ENCODE data around the gene ASB2. TPM values are rescaled to one million over a fixed set of nuclear protein-coding genes. Genes with fewer than 3 reads are reported as not detected.

Gene ASB2
- total and polyA plus RNA-seq, 2 of the 13 experiments (the other 11 are each of a cell fraction or from before 2014, with no cell fraction given): 0.82 to 4.1 TPM

DNA sequence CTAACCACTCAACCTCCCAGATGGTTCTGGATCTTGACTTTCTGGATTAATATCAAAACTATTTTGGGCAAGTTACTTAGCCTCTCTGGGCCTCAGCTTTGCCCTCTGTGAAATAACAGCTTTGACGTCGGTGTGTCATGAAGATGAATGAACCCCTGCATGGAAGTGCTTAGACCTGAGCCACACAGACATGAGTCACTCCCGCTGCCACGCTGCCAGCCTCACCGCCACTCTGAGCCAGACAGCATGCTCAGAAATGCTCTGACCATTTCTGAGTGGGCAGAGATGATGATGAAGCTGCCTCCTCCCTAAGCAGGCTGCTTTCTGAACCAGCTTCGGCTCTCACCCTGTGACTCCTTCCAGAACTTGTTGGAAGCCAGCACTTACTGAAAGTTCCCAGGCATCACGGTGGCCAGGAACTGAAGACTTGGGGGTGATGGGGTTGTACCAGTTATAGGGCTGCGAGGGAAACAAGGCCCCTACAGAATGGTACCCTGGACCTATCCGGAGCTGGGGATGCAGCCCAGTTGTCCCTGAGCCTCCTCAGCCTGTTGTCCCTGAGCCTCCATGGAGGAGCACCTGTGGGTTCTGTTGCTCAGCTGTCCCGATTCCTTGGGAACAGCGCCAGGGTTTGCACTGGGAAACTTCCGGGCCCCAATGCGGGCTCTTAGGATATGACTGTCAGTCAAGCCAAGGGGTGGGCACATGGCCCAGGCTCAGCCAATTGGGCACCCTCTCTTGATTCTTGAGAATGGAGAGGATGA lies 18.7 kb upstream of the ASB2 start:
- Histone ChIP-seq H3K36me3 (replicated peaks in 1 of 2; ENCODE audit: control insufficient read depth in 1 of 2, insufficient read depth in 2 of 2, low read length in 2 of 2) (no peaks in the 10 kb centered on the region), H3K4me1 (ENCODE audit: insufficient read depth, low read length) (peaks cover 46% of the 10 kb centered on the region), H3K27me3 (ENCODE audit: control insufficient read depth in 1 of 2, insufficient read depth in 2 of 2, low read length in 2 of 2) (peaks cover 4 to 69% of the 10 kb centered on the region in 2 experiments; a peak in 4 of 5 replicates), H3K4me2 (ENCODE audit: low read depth, low read length) (no peak overlapping the region), H3K4me3 (replicated peaks in 1 of 3; ENCODE audit: insufficient read depth in 1 of 3, low read depth in 2 of 3, low read length in 3 of 3) (no peak overlapping the region), H3K27ac (ENCODE audit: extremely low read length, insufficient read depth, low read length) (no peak overlapping the region), H4K20me1 (ENCODE audit: insufficient read depth, low read length) (no peaks in the 10 kb centered on the region), H2AFZ (ENCODE audit: low read length) (no peak overlapping the region), H3K79me2 (ENCODE audit: insufficient read depth, low read length) (no peaks in the 10 kb centered on the region), H3K9me3 (ENCODE audit: low read length) (no peaks in the 10 kb centered on the region), H3K9ac (ENCODE audit: insufficient read depth, low read depth, low read length) (no peak overlapping the region)
- TF ChIP-seq FOSL2 (CRISPR knock-in tag; IDR thresholded peaks at IDR 0.05): peak; percentile 37
- no peak for TF ChIP-seq SALL2 (CRISPR knock-in tag; IDR thresholded peaks at IDR 0.05)
- TF ChIP-seq, protein P1, sequence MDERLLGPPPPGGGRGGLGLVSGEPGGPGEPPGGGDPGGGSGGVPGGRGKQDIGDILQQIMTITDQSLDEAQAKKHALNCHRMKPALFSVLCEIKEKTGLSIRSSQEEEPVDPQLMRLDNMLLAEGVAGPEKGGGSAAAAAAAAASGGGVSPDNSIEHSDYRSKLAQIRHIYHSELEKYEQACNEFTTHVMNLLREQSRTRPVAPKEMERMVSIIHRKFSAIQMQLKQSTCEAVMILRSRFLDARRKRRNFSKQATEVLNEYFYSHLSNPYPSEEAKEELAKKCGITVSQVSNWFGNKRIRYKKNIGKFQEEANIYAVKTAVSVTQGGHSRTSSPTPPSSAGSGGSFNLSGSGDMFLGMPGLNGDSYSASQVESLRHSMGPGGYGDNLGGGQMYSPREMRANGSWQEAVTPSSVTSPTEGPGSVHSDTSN (CRISPR knock-in tag; IDR thresholded peaks at IDR 0.05): peak; percentile 35; the same call in 1 of the 2 replicates
- TF ChIP-seq NFYC (CRISPR knock-in tag; IDR thresholded peaks at IDR 0.05): 0 out of 2 replicates have a peak, but pooled peaks have one; percentile 15
- FAIRE-seq: no peak
- ChIA-PET POLR2A (no interaction called here), CTCF (ENCODE audit: low intra/inter-chr PET ratio, low total read pairs) (no interaction called here)
- 10% methylated on average over 7 of the region's 13 CpGs for WGBS (ENCODE audit: low lambda C conversion rate)
- in situ Hi-C loops (cut with HindIII; ENCODE audit: extremely low pct_ligation_motif_present, low pct_unique_long_range_greater_than_20kb) (no loop called here), intact Hi-C loops (cut with micrococcal nuclease; ENCODE audit: unreplicated experiment) (no loop called here)
- BruUV-seq (replicated peaks): no TSS peak
- ATAC-seq: no peak
- DNase-seq (ENCODE audit: low spot score): no peak

DNA sequence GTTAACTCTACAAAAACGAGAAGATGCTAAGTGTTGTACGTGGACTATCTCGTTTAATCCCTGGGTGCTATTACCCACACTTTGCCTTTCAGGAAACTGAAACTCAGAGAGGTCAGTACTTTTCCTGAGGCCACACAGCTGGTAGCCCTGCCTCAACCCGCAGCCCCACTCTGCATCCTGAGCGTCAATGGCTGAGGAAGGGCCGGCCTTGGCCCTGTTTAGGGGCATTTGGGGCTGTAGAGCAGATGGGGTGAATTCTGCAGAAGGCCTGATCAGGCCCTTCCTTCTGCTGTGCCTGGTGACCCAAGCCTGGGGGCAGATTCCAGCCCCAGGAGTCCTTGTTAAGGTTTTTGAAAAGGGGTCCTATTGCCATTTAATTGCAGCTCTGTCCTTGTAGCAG lies 17.0 kb upstream of the ASB2 start:
- peaks cover 4 to 75% of the 10 kb centered on the region in 2 experiments; a peak in 4 of 5 replicates for H3K27me3 ChIP-seq (ENCODE audit: control insufficient read depth in 1 of 2, insufficient read depth in 2 of 2, low read length in 2 of 2)
- no peak for DNase-seq (ENCODE audit: low spot score)
- WGBS (ENCODE audit: low lambda C conversion rate): 3% methylated on average over 5 of the region's 6 CpGs
- ChIA-PET POLR2A (no interaction called here), CTCF (ENCODE audit: low intra/inter-chr PET ratio, low total read pairs) (no interaction called here)
- no peaks in the 10 kb centered on the region for H4K20me1 ChIP-seq (ENCODE audit: insufficient read depth, low read length)
- BruUV-seq (replicated peaks): no TSS peak
- no peak overlapping the region for H3K27ac ChIP-seq (ENCODE audit: extremely low read length, insufficient read depth, low read length)
- H3K4me1 ChIP-seq (ENCODE audit: insufficient read depth, low read length): peaks cover 46% of the 10 kb centered on the region
- TF ChIP-seq SUZ12 (IDR thresholded peaks at IDR 0.05; ENCODE audit: low read depth, low read length) (no peak), ZNF713 (CRISPR knock-in tag; IDR thresholded peaks at IDR 0.05) (no peak), ZNF768 (CRISPR knock-in tag; IDR thresholded peaks at IDR 0.05) (peak; percentile 95)
- TF ChIP-seq, protein P2, sequence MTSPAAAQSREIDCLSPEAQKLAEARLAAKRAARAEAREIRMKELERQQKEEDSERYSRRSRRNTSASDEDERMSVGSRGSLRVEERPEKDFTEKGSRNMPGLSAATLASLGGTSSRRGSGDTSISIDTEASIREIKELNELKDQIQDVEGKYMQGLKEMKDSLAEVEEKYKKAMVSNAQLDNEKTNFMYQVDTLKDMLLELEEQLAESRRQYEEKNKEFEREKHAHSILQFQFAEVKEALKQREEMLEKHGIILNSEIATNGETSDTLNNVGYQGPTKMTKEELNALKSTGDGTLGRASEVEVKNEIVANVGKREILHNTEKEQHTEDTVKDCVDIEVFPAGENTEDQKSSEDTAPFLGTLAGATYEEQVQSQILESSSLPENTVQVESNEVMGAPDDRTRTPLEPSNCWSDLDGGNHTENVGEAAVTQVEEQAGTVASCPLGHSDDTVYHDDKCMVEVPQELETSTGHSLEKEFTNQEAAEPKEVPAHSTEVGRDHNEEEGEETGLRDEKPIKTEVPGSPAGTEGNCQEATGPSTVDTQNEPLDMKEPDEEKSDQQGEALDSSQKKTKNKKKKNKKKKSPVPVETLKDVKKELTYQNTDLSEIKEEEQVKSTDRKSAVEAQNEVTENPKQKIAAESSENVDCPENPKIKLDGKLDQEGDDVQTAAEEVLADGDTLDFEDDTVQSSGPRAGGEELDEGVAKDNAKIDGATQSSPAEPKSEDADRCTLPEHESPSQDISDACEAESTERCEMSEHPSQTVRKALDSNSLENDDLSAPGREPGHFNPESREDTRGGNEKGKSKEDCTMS (CRISPR knock-in tag; conservative IDR thresholded peaks at IDR 0.05): no peak
- intact Hi-C loops (cut with micrococcal nuclease; ENCODE audit: unreplicated experiment) (no loop called here), in situ Hi-C loops (cut with HindIII; ENCODE audit: extremely low pct_ligation_motif_present, low pct_unique_long_range_greater_than_20kb) (no loop called here)
- H3K9ac ChIP-seq (ENCODE audit: insufficient read depth, low read depth, low read length): no peak overlapping the region
- H3K9me3 ChIP-seq (ENCODE audit: low read length): no peaks in the 10 kb centered on the region
- no peak for ATAC-seq
- no peak overlapping the region for H3K4me2 ChIP-seq (ENCODE audit: low read depth, low read length)
- no peaks in the 10 kb centered on the region for H3K36me3 ChIP-seq (replicated peaks in 1 of 2; ENCODE audit: control insufficient read depth in 1 of 2, insufficient read depth in 2 of 2, low read length in 2 of 2)
- no peak overlapping the region for H3K4me3 ChIP-seq (replicated peaks in 1 of 3; ENCODE audit: insufficient read depth in 1 of 3, low read depth in 2 of 3, low read length in 3 of 3)
- no peaks in the 10 kb centered on the region for H3K79me2 ChIP-seq (ENCODE audit: insufficient read depth, low read length)
- H2AFZ ChIP-seq (ENCODE audit: low read length): no peak overlapping the region
- no peak for FAIRE-seq
